Activated CD4-positive, CD25-positive, alpha-beta regulatory T cell treated with anti-CD3 and anti-CD28 coated beads, Interleukin-2, amount 50 U/mL, for 16 hours (primary cell): ENCODE data around the gene RWDD2A.

Experiments used
- DNase-seq: peaks from one replicate; pipeline ENCODE4 v3.0.0-alpha.2; 2020; ENCODE audit warnings: low read depth, low spot score

Gene RWDD2A

GRCh38 chr6:83198486-83199172 lies 5.5 kb downstream of the RWDD2A start:
- DNase-seq: no peak

- DNase-seq: no peak
Observed at GRCh38 chr6:83199173-83199862, 6.2 kb downstream of the RWDD2A start.

GRCh38 chr6:83199863-83200225 lies 6.7 kb downstream of the RWDD2A start:
- DNase-seq: no peak

GRCh38 chr6:83202031-83202430 lies 8.9 kb downstream of the RWDD2A start:
- DNase-seq: no peak

- DNase-seq: peak; percentile 18
Observed at GRCh38 chr6:83215131-83216047, 22.2 kb downstream of the RWDD2A start.

- DNase-seq: no peak
Observed at GRCh38 chr6:83216806-83217205, 23.6 kb downstream of the RWDD2A start.

- no peak for DNase-seq
Observed at GRCh38 chr6:83218646-83219045, 25.5 kb downstream of the RWDD2A start.

GRCh38 chr6:83220121-83220520 lies 27.0 kb downstream of the RWDD2A start:
- DNase-seq: no peak

GRCh38 chr6:83221276-83221675 lies 28.1 kb downstream of the RWDD2A start:
- DNase-seq: no peak

- DNase-seq: no peak
Observed at GRCh38 chr6:83221889-83222479, 28.8 kb downstream of the RWDD2A start.

- DNase-seq: no peak
Observed at GRCh38 chr6:83226517-83226916, 33.4 kb downstream of the RWDD2A start.

GRCh38 chr6:83231146-83231545 lies 38.0 kb downstream of the RWDD2A start:
- no peak for DNase-seq

GRCh38 chr6:83247471-83247870 lies 54.3 kb downstream of the RWDD2A start:
- DNase-seq: no peak
